Measurements from ENCODE around the gene RNASEH2B. TPM values are rescaled to one million over a fixed set of nuclear protein-coding genes. Genes with fewer than 3 reads are reported as not detected.

The RNASEH2B gene
- total RNA-seq, 1 experiment from 2014 or later = 65.5 TPM

GRCh38 chr13:50995854-50996253 lies 86.3 kb downstream of the RNASEH2B start:
- no peak for DNase-seq (ENCODE audit: low read depth)

DNA sequence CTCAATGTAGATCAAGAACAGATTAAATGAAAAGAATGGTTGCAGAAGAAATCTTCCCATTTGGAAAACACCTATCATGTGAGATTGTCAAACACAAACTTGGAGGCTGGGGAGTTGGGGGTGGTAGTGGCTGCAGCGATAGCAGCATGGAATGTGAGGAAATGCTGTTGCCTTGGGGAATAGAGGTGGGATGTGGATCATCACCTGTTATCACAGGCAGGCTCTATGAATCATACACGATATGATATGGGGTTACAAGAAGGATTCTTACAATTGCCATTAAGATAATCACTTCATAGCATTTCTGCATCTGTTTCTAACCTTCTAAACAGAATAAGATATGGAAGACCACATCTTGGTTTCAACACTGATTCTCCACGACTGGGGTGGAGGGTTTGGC lies 88.7 kb downstream of the RNASEH2B start:
- DNase-seq (ENCODE audit: low read depth) = no peak

DNA sequence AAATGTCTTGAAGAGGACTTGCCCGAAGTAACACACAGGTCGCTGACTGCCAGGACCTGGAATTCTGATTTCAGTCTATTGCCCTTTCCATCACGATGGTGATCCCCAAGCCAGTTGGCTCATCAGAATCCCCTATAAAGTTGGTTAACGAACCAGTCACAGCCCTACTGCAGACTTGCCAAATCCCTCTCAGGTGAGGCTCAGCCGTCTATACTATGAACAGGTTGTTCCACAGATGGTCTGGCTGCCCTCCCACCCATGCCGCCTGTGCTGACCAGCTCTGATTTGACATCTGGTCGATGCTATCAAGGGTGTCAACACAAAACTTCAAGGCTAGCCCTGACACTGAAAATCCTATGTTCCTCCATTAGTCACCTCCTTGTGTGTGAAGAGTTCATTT lies 90.0 kb downstream of the RNASEH2B start:
- no peak for DNase-seq (ENCODE audit: low read depth)

- DNase-seq (ENCODE audit: low read depth) = peak; percentile 70
These were observed 90.5 kb downstream of the RNASEH2B start for GRCh38 chr13:51000061-51000460.

- DNase-seq (ENCODE audit: low read depth) = peak; percentile 80
These were observed 91.1 kb downstream of the RNASEH2B start for GRCh38 chr13:51000571-51001260.

DNA sequence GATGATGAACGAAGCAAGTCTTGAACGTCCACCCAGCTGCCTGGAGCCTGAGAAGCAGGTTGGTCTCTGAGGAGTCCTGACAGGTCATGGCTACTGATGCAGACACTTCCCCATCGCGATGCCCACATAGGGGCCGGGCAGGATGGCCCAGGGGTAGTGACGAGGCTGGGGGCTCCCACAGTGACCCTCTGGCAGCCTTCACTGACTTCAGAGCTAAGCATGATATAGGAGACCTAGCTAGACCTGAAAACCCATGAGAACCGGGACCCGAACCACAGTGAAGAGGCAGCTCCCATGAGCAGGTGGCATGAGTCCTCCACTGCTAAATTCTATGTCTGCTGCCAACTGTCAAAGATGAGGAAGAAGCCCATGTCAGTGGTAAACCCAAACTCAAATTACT lies 91.7 kb downstream of the RNASEH2B start:
- DNase-seq (ENCODE audit: low read depth) = no peak

GRCh38 chr13:51002736-51003135 lies 93.1 kb downstream of the RNASEH2B start:
- peak; percentile 71 for DNase-seq (ENCODE audit: low read depth)

DNA sequence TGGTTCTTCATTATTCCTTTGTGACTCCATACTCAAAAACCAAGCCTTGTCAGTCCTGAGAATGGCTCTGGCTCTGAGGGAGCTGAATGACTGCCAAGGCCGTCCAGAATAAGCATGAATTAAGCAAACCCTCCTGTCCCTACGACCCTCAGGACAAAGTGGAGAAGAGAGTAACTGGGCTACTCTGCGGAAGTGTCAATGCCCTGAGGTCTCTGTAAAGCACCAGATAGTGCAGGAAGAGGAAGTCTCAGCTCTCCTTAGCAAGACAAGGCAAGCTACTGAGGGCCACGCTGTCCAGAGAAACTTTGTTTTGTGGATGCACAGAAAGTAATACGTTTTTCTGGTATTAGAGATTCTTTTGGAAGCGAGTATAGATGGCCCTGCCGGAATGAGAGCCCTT lies 94.1 kb downstream of the RNASEH2B start:
- no peak for DNase-seq (ENCODE audit: low read depth)

GRCh38 chr13:51004111-51004865 lies 94.7 kb downstream of the RNASEH2B start:
- DNase-seq (ENCODE audit: low read depth) = no peak

DNA sequence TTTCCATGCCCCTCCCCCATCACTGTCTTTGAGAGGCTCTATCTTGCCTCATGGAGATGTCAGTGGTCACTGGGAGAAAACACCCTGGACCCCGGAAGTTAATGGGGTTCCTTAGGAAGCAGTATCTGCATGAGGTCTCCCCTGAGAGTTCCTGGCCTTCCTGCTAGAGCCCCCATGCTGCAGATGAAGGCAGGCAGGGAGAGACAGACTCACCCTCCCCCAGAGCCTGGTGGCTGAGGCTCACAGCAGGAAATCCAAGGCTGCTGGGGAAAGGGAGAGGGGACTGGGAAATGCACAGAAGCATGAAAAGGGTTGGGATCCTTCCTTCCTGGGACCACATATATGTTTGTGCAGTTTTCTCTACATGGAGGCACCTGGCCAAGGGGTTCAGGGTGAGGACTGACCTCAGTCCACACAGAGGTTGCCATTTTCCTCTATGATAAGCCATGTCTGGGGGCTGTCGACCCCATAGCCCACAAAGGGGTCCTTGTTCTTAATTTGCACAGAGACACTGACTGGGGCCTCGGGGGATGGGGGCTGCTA lies 95.4 kb downstream of the RNASEH2B start:
- no peak for DNase-seq (ENCODE audit: low read depth)

DNA sequence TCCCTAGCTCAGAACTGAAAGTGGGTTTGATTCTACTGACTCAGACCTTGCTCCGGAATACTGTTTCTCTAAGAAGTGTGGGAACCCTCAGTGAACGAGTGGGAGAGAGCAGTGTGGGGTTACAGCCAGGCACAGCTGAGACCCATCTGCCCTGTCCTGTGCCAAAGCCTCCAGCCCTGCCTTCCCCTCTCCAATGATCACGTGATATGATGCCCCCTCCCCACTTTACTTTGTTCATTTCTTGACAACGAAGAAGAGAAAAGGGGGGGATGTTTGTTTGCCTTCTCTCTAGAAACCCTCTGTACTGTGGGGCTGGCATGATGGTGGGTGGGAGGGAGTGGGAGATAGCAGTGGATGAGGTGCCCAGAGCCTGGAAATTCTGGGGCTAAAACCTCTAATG lies 96.0 kb downstream of the RNASEH2B start:
- DNase-seq (ENCODE audit: low read depth) = no peak

Other genes starting within 250 kb of the RNASEH2B start
- 0.17 TPM in 1 of 2 replicates, not detected in the other for gene DLEU7, start 66.1 kb upstream of the RNASEH2B start, total RNA-seq (2014; rRNA removed; shearing (Covaris generic))
- gene C13orf42, start 201.5 kb downstream of the RNASEH2B start, total RNA-seq (2014; rRNA removed; shearing (Covaris generic)) = not detected in 2 replicates